Measurements from ENCODE around the gene FDXR.

FDXR gene

GRCh38 chr17:74893936-74894671, 21.3 kb upstream of the FDXR start:
- no peak for DNase-seq

GRCh38 chr17:74892974-74893911, 20.4 kb upstream of the FDXR start, which contains the start of gene FADS6:
Gene FADS6 (minus strand): TSS chr17:74893633. CDS start chr17:74893595, 38 bp downstream.
- no peak for DNase-seq

- DNase-seq = no peak
These were observed 19.4 kb upstream of the FDXR start for GRCh38 chr17:74892013-74892841.

- no peak for DNase-seq
These were observed 17.8 kb upstream of the FDXR start for GRCh38 chr17:74890554-74890953.

GRCh38 chr17:74888469-74888868, 15.7 kb upstream of the FDXR start:
- DNase-seq = no peak

- DNase-seq = no peak
These were observed 10.5 kb upstream of the FDXR start for GRCh38 chr17:74883241-74883745.

GRCh38 chr17:74882517-74883240, 9.9 kb upstream of the FDXR start:
- DNase-seq = no peak

- DNase-seq = no peak
These were observed 8.3 kb upstream of the FDXR start for GRCh38 chr17:74881073-74881472.

GRCh38 chr17:74879308-74879707, 6.5 kb upstream of the FDXR start:
- no peak for DNase-seq

GRCh38 chr17:74878658-74879057, 5.9 kb upstream of the FDXR start:
- DNase-seq = no peak

- DNase-seq = no peak
These were observed 5.1 kb upstream of the FDXR start for GRCh38 chr17:74877592-74878548.

GRCh38 chr17:74875977-74876593, 3.3 kb upstream of the FDXR start:
- DNase-seq = no peak

GRCh38 chr17:74875155-74875976, 2.6 kb upstream of the FDXR start:
- no peak for DNase-seq

- no peak for DNase-seq
These were observed 1.8 kb upstream of the FDXR start for GRCh38 chr17:74874615-74875037.

- no peak for DNase-seq
These were observed 1.2 kb upstream of the FDXR start for GRCh38 chr17:74873874-74874614.

- peak; percentile 99 for DNase-seq
These were observed 461 bp upstream of the FDXR start for GRCh38 chr17:74873037-74873873.

GRCh38 chr17:74871356-74872076, 1.3 kb downstream of the FDXR start:
- DNase-seq = no peak

Data from activated CD4-positive, alpha-beta T cell treated with anti-CD3 and anti-CD28 coated beads, Interleukin-2, amount 50 U/mL, for 48 hours (primary cell).